ENCODE data around the gene PTGS1.

GRCh38 chr9:122389195-122389594 lies 18.4 kb downstream of the PTGS1 start:
- TF ChIP-seq SP2 (tag by site-specific recombination; IDR thresholded peaks at IDR 0.05) (no peak), MEIS1 (CRISPR knock-in tag; IDR thresholded peaks at IDR 0.05; ENCODE audit: borderline replicate concordance) (no peak), CTCF (tag by site-specific recombination; IDR thresholded peaks at IDR 0.05) (no peak), ZNF449 (tag by site-specific recombination; IDR thresholded peaks at IDR 0.05) (no peak), ZBTB49 (tag by site-specific recombination; IDR thresholded peaks at IDR 0.05; ENCODE audit: low read depth) (no peak)
